ENCODE results near the gene EFNA2. TPM values are rescaled to one million over a fixed set of nuclear protein-coding genes. Genes with fewer than 3 reads are reported as not detected.

Gene EFNA2
- total RNA-seq, 1 donor, result not detected

DNA sequence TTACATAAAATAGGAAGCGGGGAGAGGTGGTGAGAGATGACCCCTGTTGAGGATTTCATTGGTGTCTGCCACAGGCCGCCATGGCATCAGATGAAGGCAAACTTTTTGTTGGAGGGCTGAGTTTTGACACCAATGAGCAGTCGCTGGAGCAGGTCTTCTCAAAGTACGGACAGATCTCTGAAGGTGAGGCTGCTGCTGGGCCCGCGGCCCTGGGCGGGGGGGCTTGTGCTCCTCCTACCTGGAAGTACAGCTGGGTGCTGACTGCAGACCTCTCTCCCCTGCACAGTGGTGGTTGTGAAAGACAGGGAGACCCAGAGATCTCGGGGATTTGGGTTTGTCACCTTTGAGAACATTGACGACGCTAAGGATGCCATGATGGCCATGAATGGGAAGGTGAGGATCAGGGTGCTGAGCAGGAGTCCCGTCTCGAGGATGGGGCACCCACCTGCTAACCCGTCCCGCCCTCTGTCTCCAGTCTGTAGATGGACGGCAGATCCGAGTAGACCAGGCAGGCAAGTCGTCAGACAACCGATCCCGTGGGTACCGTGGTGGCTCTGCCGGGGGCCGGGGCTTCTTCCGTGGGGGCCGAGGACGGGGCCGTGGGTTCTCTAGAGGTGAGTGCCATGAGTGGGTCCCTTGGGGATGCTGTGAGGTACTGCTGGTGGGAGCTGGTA is 14.7 kb upstream of the EFNA2 start:
- no peak for DNase-seq (ENCODE audit: low read depth)
- TF ChIP-seq, protein P1, sequence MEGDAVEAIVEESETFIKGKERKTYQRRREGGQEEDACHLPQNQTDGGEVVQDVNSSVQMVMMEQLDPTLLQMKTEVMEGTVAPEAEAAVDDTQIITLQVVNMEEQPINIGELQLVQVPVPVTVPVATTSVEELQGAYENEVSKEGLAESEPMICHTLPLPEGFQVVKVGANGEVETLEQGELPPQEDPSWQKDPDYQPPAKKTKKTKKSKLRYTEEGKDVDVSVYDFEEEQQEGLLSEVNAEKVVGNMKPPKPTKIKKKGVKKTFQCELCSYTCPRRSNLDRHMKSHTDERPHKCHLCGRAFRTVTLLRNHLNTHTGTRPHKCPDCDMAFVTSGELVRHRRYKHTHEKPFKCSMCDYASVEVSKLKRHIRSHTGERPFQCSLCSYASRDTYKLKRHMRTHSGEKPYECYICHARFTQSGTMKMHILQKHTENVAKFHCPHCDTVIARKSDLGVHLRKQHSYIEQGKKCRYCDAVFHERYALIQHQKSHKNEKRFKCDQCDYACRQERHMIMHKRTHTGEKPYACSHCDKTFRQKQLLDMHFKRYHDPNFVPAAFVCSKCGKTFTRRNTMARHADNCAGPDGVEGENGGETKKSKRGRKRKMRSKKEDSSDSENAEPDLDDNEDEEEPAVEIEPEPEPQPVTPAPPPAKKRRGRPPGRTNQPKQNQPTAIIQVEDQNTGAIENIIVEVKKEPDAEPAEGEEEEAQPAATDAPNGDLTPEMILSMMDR (IDR thresholded peaks at IDR 0.05; ENCODE audit: insufficient read depth, low read length), result no peak
- H3K4me3 ChIP-seq (ENCODE audit: low read depth, low read length), result peak overlapping the region; percentile 87

GRCh38 chr19:1271528-1272422 is 13.9 kb upstream of the EFNA2 start:
- peak overlapping the region; percentile 87 for H3K4me3 ChIP-seq (ENCODE audit: low read depth, low read length)
- TF ChIP-seq, protein P1 (IDR thresholded peaks at IDR 0.05; ENCODE audit: insufficient read depth, low read length), result no peak
- DNase-seq (ENCODE audit: low read depth), result no peak

GRCh38 chr19:1272423-1273262 is 13.0 kb upstream of the EFNA2 start:
- peak overlapping the region; percentile 87 for H3K4me3 ChIP-seq (ENCODE audit: low read depth, low read length)
- TF ChIP-seq, protein P1 (IDR thresholded peaks at IDR 0.05; ENCODE audit: insufficient read depth, low read length), result no peak
- DNase-seq (ENCODE audit: low read depth), result no peak

DNA sequence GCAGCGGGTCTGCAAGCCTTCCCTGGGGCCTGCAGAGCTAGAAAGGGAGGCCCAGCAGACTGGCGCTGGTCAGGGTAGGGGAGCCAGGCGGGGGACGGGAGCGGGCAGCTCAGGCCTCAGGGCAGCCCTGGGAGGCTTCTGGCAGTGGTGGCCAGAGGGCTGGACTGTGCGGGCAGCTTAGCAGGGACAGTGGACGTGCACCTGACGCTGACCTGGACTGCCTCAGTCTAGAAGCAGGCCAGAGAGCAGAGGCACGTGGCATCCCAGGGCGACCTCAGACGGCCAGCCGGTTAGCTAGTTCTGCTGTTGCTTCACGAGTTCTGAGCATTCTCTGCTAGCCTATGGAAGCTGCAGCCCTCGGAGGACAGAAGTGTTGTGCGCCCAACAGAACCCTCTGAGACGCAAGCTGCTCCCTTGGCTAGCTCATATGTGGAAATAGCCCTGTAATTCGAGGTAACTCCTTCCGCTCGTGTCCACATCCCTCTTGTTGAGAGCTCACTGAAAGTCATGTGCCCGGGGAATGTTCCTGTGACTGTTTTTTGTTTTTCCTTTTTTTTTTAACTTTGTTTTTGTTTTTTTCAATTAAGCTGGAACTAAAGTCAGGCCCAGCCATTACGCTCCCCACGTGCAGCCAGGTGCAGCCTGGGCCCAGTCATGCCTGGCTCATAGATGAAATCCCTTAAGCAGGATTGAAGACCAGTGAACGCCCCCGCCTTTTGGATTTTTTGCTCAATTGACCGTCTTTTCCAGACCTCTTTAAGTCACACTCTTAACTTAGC is 12.2 kb upstream of the EFNA2 start:
- H3K4me3 ChIP-seq (ENCODE audit: low read depth, low read length), result no peak overlapping the region
- TF ChIP-seq, protein P1 (IDR thresholded peaks at IDR 0.05; ENCODE audit: insufficient read depth, low read length), result no peak
- no peak for DNase-seq (ENCODE audit: low read depth)

DNA sequence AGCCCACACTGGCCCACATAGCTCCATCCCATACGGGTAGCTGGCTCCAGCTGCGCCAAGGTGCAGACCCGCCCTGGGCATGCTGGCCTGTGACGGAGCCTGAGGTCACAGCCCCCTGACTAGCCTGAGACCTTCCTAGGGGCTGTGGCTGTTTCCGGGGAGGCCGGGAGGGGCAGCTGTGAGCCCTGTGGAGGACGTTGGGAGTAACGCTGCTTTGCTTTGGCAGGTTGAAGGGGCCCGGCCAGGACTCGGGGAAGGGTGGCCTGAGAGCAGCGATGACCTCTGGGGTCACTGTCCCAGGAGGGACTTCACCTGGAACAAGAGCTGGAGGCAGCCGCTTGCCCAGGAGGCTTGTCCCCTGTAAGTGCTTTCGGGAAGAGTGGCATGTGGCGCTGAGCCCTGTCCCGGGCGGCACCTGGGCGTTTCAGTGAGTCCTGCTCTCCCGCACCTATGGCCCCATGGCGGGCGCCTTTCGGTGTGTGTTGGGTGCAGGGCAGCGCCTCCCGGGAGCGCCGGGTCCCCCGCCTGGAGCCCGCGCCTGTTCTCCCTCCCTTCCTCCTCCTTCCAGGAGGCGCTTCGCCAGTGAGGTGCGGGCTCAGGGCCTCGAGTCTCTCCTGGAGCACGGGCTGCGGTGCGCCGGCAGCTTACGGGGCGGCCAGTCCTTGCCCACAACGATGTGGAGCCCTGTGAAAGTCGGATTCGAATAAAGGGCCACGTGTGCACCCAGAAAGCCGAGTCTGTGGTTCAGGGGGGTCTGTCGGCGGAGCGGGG is 11.4 kb upstream of the EFNA2 start:
- no peak for DNase-seq (ENCODE audit: low read depth)
- TF ChIP-seq, protein P1 (IDR thresholded peaks at IDR 0.05; ENCODE audit: insufficient read depth, low read length), result peak; percentile 4
- H3K4me3 ChIP-seq (ENCODE audit: low read depth, low read length), result peak overlapping the region; percentile 60

All from fibroblast of the aortic adventitia (primary cell).